ENCODE measurements around the gene STOX1.

GRCh38 chr10:68848806-68849205 lies 21.5 kb downstream of the STOX1 start:
- TF ChIP-seq GATA2 (IDR thresholded peaks at IDR 0.05; ENCODE audit: low read depth, low read length) (no peak), GATA3 (IDR thresholded peaks at IDR 0.05; ENCODE audit: low read depth, low read length) (no peak)

All from SH-SY5Y (cell line).